ENCODE data around the gene TRIM67.

The TRIM67 gene

GRCh38 chr1:231183639-231184590, 22.1 kb downstream of the TRIM67 start:
- Histone ChIP-seq H3K9ac (ENCODE audit: low read length) (no peak overlapping the region), H3K79me2 (ENCODE audit: insufficient read depth, low read length) (no peaks in the 10 kb centered on the region), H4K20me1 (ENCODE audit: low read depth, low read length) (no peaks in the 10 kb centered on the region), H3K27ac (ENCODE audit: low read depth, low read length) (no peak overlapping the region), H3K27me3 (ENCODE audit: low read length) (no peaks in the 10 kb centered on the region), H3F3A (ENCODE audit: insufficient read depth) (no peaks in the 10 kb centered on the region), H3K4me3 (ENCODE audit: insufficient read depth, low read length, poor library complexity, severe bottlenecking) (no peak overlapping the region), H2AFZ (ENCODE audit: low read depth, low read length, severe bottlenecking) (no peak overlapping the region), H3K9me2 (replicated peaks; ENCODE audit: insufficient read depth, low read length) (no peaks in the 10 kb centered on the region), H3K9me3 (ENCODE audit: insufficient read depth, low read length) (no peaks in the 10 kb centered on the region), H3K4me2 (ENCODE audit: low read depth, low read length, poor library complexity, severe bottlenecking) (no peak overlapping the region), H3K36me3 (ENCODE audit: low read length) (no peaks in the 10 kb centered on the region)
- TF ChIP-seq, protein P1, sequence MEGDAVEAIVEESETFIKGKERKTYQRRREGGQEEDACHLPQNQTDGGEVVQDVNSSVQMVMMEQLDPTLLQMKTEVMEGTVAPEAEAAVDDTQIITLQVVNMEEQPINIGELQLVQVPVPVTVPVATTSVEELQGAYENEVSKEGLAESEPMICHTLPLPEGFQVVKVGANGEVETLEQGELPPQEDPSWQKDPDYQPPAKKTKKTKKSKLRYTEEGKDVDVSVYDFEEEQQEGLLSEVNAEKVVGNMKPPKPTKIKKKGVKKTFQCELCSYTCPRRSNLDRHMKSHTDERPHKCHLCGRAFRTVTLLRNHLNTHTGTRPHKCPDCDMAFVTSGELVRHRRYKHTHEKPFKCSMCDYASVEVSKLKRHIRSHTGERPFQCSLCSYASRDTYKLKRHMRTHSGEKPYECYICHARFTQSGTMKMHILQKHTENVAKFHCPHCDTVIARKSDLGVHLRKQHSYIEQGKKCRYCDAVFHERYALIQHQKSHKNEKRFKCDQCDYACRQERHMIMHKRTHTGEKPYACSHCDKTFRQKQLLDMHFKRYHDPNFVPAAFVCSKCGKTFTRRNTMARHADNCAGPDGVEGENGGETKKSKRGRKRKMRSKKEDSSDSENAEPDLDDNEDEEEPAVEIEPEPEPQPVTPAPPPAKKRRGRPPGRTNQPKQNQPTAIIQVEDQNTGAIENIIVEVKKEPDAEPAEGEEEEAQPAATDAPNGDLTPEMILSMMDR (IDR thresholded peaks at IDR 0.05; ENCODE audit: insufficient read depth, low read length, poor library complexity, severe bottlenecking) = no peak
- no peak for TF ChIP-seq EZH2phosphoT487 (conservative IDR thresholded peaks at IDR 0.05; ENCODE audit: low read length)

DNA sequence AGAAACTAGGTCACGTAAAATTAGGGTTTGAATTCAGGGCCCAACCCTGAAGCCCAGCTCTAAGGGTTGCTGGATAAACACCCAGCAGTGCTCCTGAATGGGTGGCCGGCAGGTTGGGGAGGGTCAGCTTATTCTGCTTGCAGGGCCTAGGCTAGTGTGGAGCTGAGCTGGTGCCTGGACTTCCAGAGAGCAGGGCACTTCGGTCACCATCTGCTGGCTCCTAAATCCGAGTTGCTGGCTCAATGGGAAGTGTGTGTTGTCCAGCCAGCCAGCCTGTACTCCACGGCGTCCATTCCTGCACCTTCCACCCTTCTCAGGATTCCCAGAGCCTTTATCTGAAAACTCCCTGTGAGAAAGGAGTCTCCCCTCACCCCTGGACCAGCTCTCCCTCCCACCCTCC, 23.0 kb downstream of the TRIM67 start:
- H3K9me3 ChIP-seq (ENCODE audit: insufficient read depth, low read length) = no peaks in the 10 kb centered on the region
- no peaks in the 10 kb centered on the region for H4K20me1 ChIP-seq (ENCODE audit: low read depth, low read length)
- no peak overlapping the region for H3K9ac ChIP-seq (ENCODE audit: low read length)
- no peak overlapping the region for H3K27ac ChIP-seq (ENCODE audit: low read depth, low read length)
- TF ChIP-seq, protein P1 (IDR thresholded peaks at IDR 0.05; ENCODE audit: insufficient read depth, low read length, poor library complexity, severe bottlenecking) = no peak
- no peak for TF ChIP-seq EZH2phosphoT487 (conservative IDR thresholded peaks at IDR 0.05; ENCODE audit: low read length)
- H3K36me3 ChIP-seq (ENCODE audit: low read length) = no peaks in the 10 kb centered on the region
- no peak overlapping the region for H3K4me2 ChIP-seq (ENCODE audit: low read depth, low read length, poor library complexity, severe bottlenecking)
- H3K79me2 ChIP-seq (ENCODE audit: insufficient read depth, low read length) = no peaks in the 10 kb centered on the region
- no peaks in the 10 kb centered on the region for H3K9me2 ChIP-seq (replicated peaks; ENCODE audit: insufficient read depth, low read length)
- no peak overlapping the region for H3K4me3 ChIP-seq (ENCODE audit: insufficient read depth, low read length, poor library complexity, severe bottlenecking)
- H3F3A ChIP-seq (ENCODE audit: insufficient read depth) = no peaks in the 10 kb centered on the region
- H2AFZ ChIP-seq (ENCODE audit: low read depth, low read length, severe bottlenecking) = no peak overlapping the region
- no peaks in the 10 kb centered on the region for H3K27me3 ChIP-seq (ENCODE audit: low read length)

- H3K9me3 ChIP-seq (ENCODE audit: insufficient read depth, low read length) = no peaks in the 10 kb centered on the region
- no peak overlapping the region for H2AFZ ChIP-seq (ENCODE audit: low read depth, low read length, severe bottlenecking)
- no peaks in the 10 kb centered on the region for H3K79me2 ChIP-seq (ENCODE audit: insufficient read depth, low read length)
- H3K36me3 ChIP-seq (ENCODE audit: low read length) = no peaks in the 10 kb centered on the region
- no peak overlapping the region for H3K4me3 ChIP-seq (ENCODE audit: insufficient read depth, low read length, poor library complexity, severe bottlenecking)
- H4K20me1 ChIP-seq (ENCODE audit: low read depth, low read length) = no peaks in the 10 kb centered on the region
- no peaks in the 10 kb centered on the region for H3K9me2 ChIP-seq (replicated peaks; ENCODE audit: insufficient read depth, low read length)
- H3F3A ChIP-seq (ENCODE audit: insufficient read depth) = no peaks in the 10 kb centered on the region
- no peak overlapping the region for H3K9ac ChIP-seq (ENCODE audit: low read length)
- no peaks in the 10 kb centered on the region for H3K27me3 ChIP-seq (ENCODE audit: low read length)
- no peak for TF ChIP-seq EZH2phosphoT487 (conservative IDR thresholded peaks at IDR 0.05; ENCODE audit: low read length)
- TF ChIP-seq, protein P1 (IDR thresholded peaks at IDR 0.05; ENCODE audit: insufficient read depth, low read length, poor library complexity, severe bottlenecking) = no peak
- H3K4me2 ChIP-seq (ENCODE audit: low read depth, low read length, poor library complexity, severe bottlenecking) = no peak overlapping the region
- no peak overlapping the region for H3K27ac ChIP-seq (ENCODE audit: low read depth, low read length)
These were observed 23.5 kb downstream of the TRIM67 start for GRCh38 chr1:231185391-231185790.
